GM21528 (cell line): Measurements from ENCODE around the gene USP6NL.

Experiments
- ATAC-seq: cut with Tn5 transposase; IDR thresholded peaks from one replicate; pipeline ENCODE4 v1.9.1; 2021; ENCODE audit warnings: mild to moderate bottlenecking, moderate library complexity; ENCODE audit not compliant: unreplicated experiment, low FRiP score

Gene USP6NL

DNA sequence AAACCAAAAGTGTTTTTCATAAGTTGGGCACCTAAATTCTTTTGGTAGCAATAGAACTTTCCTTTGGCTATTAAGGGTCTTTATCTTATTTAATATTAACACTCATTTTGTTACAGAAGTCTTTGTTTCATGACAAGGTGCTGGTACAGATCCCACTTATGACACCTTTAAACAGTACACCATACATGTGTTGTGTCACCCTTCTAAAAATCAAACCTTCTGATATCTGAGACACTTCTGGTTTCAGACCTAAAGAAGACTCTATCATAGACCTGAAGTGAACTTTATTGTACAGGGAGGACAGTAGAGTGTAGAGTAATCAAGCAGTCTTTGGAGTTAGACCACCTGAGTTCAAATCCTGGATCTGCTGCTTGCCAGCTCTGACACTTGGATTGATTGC is 5.8 kb upstream of the USP6NL start:
- ATAC-seq, result no peak

- no peak for ATAC-seq
Measured at GRCh38 chr10:11616021-11616420, 4.6 kb upstream of the USP6NL start.

GRCh38 chr10:11615396-11615795 is 3.9 kb upstream of the USP6NL start:
- ATAC-seq, result no peak

- no peak for ATAC-seq
Measured at GRCh38 chr10:11612021-11613001, 861 bp upstream of the USP6NL start.

GRCh38 chr10:11610826-11611247 is 613 bp downstream of the USP6NL start:
- ATAC-seq, result peak; percentile 12

GRCh38 chr10:11610166-11610825 is 1.2 kb downstream of the USP6NL start:
- ATAC-seq, result no peak

DNA sequence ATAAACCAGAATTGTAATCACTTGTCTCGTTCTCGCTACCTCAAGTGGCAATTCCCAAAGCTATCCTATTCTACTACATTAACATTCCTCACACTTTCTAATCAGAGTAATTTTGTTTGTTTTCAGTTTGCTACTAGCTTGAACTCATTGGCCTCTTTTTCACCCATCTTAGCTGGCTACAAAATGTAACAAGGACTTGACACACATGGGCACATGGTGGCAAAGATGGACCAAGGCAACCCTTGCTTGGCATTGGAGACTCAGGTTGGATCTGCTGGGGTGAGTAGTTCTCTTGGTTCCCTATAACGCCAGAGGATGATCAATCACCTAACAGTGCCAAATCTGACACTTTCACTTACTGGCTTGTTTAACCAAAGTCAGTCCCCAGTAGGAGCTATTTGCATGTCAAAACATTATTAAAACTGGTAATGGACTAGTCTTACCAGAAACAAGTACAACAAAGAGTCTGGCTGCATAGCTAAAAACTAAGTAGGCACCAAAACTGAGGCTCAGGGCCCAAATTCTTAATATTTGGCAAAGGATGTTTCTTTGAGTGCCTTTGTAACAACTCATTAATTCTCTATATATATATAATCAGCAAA is 1.9 kb downstream of the USP6NL start:
- ATAC-seq, result no peak

DNA sequence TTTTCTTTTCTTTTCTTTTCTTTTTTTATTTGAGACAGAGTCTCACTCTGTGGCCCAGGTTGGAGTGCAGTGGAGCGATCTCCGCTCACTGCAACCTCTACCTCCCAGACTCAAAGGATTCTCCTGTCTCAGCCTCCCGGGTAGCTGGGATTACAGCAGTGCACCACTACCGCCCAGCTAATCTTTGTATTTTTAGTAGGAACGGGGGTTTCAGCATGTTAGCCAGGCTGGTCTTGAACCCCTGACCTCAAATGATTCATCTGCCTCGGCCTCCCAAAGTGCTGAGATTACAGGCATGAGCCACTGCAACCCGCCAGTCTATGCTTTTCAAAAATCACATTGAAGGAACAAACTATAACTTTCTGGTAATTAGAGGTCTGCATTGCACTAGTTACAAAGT is 2.4 kb downstream of the USP6NL start:
- ATAC-seq, result no peak

- ATAC-seq, result no peak
Measured at GRCh38 chr10:11608159-11609013, 3.1 kb downstream of the USP6NL start.

DNA sequence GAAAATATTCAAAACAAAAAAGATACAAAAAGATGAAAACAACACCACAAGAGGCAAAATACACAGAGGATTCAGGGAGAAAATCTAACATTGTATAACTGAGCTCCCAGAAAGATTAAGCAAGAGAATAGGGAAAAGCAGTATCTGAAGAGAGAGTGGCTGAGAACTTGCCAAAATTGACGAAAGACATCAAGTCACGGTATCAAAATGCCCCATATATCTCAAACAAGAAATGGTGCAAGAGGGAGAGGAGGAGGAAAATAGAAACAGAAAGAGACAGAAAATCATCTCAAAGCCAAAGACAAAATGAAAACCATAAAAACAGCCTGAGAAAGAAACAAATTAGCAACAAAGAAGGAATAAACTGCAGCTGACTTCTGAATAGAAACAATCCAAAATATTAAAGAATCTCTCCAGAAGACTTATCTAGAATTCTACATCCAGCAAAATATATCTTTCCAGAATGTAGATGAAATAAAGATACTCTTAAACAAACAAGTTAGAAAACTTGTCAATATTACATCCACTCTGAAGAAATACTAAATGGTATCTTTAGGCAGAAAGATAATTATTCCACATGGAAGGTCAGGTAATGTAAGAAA is 5.5 kb downstream of the USP6NL start:
- ATAC-seq, result no peak

DNA sequence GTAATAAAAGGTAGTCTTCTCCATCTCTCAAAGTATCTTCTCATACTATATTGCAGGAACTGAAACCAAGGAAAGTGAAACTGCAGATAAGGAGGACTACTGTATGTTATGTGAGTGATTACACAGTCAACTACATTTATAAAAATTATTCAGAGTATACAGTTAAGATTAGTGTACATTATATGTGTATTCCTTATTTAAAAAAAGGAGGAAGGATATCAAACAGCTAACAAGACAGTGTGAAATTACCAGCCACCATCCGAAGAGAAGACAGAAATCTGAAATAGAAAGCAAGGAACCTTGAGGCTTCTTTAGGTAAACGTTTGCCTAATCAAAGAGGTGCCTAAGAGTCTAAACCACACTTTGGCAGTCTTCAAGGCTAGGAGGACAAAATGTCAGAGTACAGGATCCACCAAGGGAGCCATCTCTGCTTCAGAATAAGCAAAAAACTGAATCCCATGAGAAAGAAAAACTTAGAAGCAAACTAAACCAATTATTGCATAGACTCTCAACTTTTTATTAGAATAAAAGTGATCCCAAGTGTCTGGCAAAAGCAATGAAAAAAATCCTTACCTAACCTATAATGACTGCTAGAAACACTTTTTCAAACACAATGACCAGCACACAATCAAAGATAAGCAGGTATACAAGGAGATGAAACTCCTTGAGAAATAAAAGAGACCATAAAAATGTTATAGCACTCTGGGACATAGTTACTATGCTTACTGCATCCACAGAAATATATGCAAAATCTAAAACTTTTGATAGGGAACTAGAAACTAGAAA is 6.4 kb downstream of the USP6NL start:
- no peak for ATAC-seq

DNA sequence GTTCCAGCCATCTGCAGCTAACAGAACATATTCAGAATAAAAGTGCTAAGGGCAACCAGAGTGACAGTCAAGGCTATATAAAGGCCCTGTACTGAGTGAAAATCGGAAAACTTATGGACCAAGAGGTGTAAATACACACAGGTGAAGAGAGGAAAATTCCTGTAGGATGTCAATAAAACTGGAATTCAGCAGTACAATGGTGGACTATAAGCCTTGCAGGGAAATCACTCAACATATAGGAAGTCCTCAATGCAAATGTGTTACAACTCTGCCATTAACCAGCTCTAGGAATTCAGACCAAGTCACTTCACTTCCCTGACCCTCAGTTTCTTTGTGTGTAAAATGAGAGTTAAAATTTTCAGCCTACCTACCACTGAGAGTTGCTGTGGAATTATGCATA is 7.7 kb downstream of the USP6NL start:
- no peak for ATAC-seq

- ATAC-seq, result no peak
Measured at GRCh38 chr10:11602919-11603523, 8.4 kb downstream of the USP6NL start.

- ATAC-seq, result no peak
Measured at GRCh38 chr10:11602358-11602757, 9.1 kb downstream of the USP6NL start.

GRCh38 chr10:11601670-11602069 is 9.8 kb downstream of the USP6NL start:
- no peak for ATAC-seq

- ATAC-seq, result no peak
Measured at GRCh38 chr10:11600280-11600679, 11.2 kb downstream of the USP6NL start.

GRCh38 chr10:11598712-11599397 is 12.6 kb downstream of the USP6NL start:
- ATAC-seq, result no peak

DNA sequence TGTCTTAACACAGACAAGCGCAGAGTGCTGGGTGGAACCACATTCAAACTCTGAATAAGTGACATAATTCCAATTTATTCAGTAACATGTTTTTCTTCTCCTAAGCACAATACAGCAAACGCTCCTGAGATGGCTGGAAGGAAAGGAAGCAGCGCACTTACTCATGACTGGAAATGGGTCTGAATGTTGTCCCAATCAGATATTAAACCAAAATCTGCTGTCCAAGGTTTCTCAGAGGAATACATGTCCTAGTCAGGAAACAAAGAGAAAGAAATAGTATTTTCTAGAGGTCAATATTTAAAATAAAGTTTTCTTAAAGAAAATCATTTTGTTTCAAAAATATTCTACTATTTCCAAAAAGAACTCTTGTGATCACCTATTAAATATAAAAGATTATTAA is 14.0 kb downstream of the USP6NL start:
- no peak for ATAC-seq
